ENCODE measurements around the gene RIT2.

The RIT2 gene

GRCh38 chr18:43115076-43115921, at the start of gene RIT2:
Gene RIT2 (minus strand): TSS chr18:43115685.
- DNase-seq = no peak
- in situ Hi-C loops (cut with HindIII; ENCODE audit: low pct_ligation_motif_present, low pct_unique_long_range_greater_than_20kb, low sequenced_read_pairs) = no loop called here

GRCh38 chr18:43161528-43161927, 46.0 kb upstream of the RIT2 start:
- DNase-seq = no peak
- in situ Hi-C loops (cut with HindIII; ENCODE audit: low pct_ligation_motif_present, low pct_unique_long_range_greater_than_20kb, low sequenced_read_pairs) = no loop called here

DNA sequence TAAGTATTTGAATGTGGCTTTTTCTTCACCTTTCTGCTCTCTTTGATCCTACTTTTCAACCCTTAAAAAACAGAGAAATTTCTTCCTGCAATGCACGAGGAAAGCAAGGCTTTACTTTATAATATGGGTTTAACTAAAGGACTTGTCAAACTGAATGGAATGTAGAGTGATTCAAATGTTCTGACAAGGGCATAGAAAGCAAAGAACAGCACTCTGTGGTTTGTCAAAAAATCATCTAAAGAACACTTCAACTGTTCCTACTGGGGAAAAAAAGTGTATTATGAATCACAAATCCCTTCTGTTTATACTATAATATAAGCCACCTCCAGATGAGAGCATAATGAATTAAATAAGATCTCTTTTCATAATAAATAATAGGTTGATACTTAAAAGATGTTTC, 45.0 kb upstream of the RIT2 start:
- in situ Hi-C loops (cut with HindIII; ENCODE audit: low pct_ligation_motif_present, low pct_unique_long_range_greater_than_20kb, low sequenced_read_pairs) = no loop called here
- DNase-seq = no peak

GRCh38 chr18:43159926-43160325, 44.4 kb upstream of the RIT2 start:
- no peak for DNase-seq
- in situ Hi-C loops (cut with HindIII; ENCODE audit: low pct_ligation_motif_present, low pct_unique_long_range_greater_than_20kb, low sequenced_read_pairs) = no loop called here

DNA sequence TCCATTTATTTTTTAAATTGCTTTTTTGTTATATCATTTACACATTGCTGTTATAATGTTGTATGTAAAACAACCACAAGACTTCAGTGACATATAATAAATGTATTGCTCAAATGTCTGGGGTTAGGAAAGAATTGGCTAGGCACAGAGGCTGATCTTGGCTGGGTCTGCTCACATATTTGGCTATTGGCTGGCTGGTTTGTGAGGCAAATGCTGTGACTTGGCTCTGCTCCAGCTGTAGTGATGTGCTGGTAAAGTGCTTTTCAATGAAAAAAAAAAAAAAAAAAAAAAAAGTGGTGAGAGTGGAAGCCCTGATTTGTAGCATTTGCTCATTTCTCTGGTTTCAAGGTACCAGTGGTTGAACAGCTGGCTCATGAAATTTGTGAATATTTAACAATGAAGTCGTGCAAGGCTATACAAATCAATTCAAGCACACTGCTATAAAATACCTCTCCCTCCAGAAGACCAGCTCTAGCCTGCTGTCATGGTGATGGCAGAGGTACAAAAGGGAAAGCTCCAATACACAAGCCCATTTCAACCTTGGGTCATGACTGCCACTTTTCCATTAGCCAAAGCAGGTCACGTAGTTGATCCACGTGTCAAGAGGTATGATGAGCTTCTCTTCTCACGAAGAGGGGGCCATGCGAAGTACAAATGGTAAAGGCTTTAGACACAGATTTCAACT, 43.7 kb upstream of the RIT2 start:
- DNase-seq = no peak
- in situ Hi-C loops (cut with HindIII; ENCODE audit: low pct_ligation_motif_present, low pct_unique_long_range_greater_than_20kb, low sequenced_read_pairs) = no loop called here

- in situ Hi-C loops (cut with HindIII; ENCODE audit: low pct_ligation_motif_present, low pct_unique_long_range_greater_than_20kb, low sequenced_read_pairs) = no loop called here
- DNase-seq = no peak
Measured at GRCh38 chr18:43158381-43158780, 42.9 kb upstream of the RIT2 start.

DNA sequence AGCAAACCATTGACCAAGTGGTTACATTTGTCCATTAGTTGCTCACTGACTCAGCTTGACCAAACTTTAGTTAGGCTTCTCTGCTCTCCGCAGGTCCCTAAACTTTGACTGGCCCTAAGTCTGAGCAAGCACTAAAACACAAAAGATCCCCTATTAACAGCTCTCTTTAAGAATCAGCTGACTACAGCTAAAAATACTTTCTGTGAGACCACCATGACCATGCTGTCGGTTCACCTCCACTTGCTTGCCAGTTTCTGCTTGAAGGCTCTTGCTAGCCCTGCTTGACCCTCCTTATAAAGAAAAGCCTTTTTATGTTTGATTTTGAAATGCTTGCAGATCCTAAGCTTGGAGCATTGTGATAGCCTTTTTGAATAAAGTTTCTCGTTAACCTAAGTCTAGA, 40.4 kb upstream of the RIT2 start:
- DNase-seq = no peak
- in situ Hi-C loops (cut with HindIII; ENCODE audit: low pct_ligation_motif_present, low pct_unique_long_range_greater_than_20kb, low sequenced_read_pairs) = no loop called here

- in situ Hi-C loops (cut with HindIII; ENCODE audit: low pct_ligation_motif_present, low pct_unique_long_range_greater_than_20kb, low sequenced_read_pairs) = no loop called here
- no peak for DNase-seq
Measured at GRCh38 chr18:43148231-43148630, 32.7 kb upstream of the RIT2 start.

DNA sequence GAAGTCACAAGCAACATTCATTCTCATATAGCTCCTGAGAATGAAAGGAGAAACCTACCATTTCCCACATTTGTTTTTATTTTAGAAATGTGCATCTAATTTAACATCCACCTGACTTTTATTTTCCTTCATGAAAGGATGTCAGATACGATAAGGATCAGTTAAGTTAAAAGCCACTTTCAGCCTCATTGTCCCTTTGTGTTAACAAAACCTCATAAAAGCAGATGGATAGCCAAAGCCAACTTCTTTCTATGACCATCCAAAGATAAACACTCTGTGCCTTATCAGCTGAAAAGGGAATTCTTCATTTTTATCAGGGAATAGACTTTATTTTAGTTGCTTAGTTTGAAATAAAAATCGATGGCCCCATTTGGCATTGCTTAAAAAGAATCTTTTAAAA, 25.7 kb upstream of the RIT2 start:
- DNase-seq = no peak
- in situ Hi-C loops (cut with HindIII; ENCODE audit: low pct_ligation_motif_present, low pct_unique_long_range_greater_than_20kb, low sequenced_read_pairs) = no loop called here

DNA sequence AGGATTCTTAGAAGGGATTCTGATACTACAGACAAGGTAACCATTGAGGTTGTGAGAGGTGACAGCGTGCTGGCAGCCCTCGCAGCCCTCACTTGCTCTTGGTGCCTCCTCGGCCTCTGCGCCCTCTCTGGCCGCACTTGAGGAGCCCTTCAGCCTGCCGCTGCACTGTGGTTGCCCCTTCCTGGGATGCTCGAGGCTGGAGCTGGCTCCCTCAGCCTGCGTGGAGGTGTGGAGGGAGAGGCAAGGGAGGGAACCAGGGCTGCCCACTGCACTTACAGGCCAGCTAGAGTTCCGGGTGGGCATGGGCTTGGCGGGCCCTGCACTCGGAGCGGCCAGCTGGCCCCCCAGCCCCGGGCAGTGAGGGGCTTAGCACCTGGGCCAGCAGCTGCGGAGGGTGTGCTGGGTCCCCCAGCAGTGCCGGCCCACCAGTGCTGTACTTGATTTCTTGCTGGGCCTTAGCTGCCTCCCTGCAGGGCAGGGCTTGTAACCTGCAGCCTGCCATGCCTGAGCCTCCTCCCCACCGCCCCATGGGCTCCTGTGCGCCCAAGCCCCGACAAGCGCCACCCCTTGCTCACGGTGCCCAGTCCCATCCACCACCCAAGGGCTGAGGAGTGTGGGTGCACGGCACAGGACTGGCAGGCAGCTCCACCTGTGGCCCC, 23.9 kb upstream of the RIT2 start:
- no peak for DNase-seq
- in situ Hi-C loops (cut with HindIII; ENCODE audit: low pct_ligation_motif_present, low pct_unique_long_range_greater_than_20kb, low sequenced_read_pairs) = no loop called here

- in situ Hi-C loops (cut with HindIII; ENCODE audit: low pct_ligation_motif_present, low pct_unique_long_range_greater_than_20kb, low sequenced_read_pairs) = no loop called here
- no peak for DNase-seq
Measured at GRCh38 chr18:43134876-43135275, 19.4 kb upstream of the RIT2 start.

- DNase-seq = no peak
- in situ Hi-C loops (cut with HindIII; ENCODE audit: low pct_ligation_motif_present, low pct_unique_long_range_greater_than_20kb, low sequenced_read_pairs) = no loop called here
Measured at GRCh38 chr18:43130716-43131260, 15.3 kb upstream of the RIT2 start.

GRCh38 chr18:43129946-43130524, 14.6 kb upstream of the RIT2 start:
- peak; percentile 38 for DNase-seq
- in situ Hi-C loops (cut with HindIII; ENCODE audit: low pct_ligation_motif_present, low pct_unique_long_range_greater_than_20kb, low sequenced_read_pairs) = no loop called here

DNA sequence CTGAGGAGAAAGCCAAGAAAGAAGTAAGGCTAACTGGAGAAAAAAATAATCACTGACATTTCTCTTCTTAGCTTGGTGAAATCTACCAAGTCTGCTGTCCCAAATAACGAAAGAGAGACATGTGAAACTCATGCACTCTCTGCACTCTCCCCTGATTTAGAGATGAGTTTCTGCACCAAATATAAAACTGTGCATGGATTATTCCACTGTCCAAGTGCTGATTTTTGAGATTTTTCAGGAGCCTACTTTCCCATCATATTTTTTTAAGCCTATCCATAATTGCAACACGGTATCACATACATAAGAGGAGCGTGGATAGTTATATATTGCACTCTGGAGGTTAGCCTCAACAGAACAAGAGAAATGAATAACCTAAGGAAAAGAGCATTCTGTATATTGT, 10.0 kb upstream of the RIT2 start:
- in situ Hi-C loops (cut with HindIII; ENCODE audit: low pct_ligation_motif_present, low pct_unique_long_range_greater_than_20kb, low sequenced_read_pairs) = no loop called here
- no peak for DNase-seq

GRCh38 chr18:43122955-43123354, 7.5 kb upstream of the RIT2 start:
- in situ Hi-C loops (cut with HindIII; ENCODE audit: low pct_ligation_motif_present, low pct_unique_long_range_greater_than_20kb, low sequenced_read_pairs) = no loop called here
- DNase-seq = no peak

GRCh38 chr18:43116699-43117294, 1.3 kb upstream of the RIT2 start:
- in situ Hi-C loops (cut with HindIII; ENCODE audit: low pct_ligation_motif_present, low pct_unique_long_range_greater_than_20kb, low sequenced_read_pairs) = no loop called here

GRCh38 chr18:43113220-43113895, 2.1 kb downstream of the RIT2 start:
- in situ Hi-C loops (cut with HindIII; ENCODE audit: low pct_ligation_motif_present, low pct_unique_long_range_greater_than_20kb, low sequenced_read_pairs) = no loop called here
- DNase-seq = no peak

More at GRCh38 chr18:43116699-43117294, 1.3 kb upstream of the RIT2 start:
- DNase-seq = no peak

DNA sequence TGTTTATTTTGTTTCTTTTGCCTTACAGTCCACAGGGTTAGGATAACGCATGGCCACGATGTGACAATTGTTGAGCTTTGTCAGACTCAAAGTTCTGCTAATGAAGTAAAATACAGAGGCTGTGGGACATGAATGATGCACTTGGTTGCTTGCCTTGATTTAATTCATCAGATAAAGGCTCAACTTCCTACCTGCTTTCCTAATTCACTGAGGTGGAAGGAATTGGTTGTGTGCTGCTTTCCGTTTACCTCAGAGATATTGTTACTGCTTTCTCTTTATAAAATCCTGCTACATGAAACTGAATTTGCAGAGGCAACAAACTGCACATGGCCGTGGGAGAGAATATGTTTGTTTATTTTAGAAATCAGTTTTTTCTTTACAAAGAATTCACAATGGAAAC, 6.6 kb downstream of the RIT2 start:
- no peak for DNase-seq
- in situ Hi-C loops (cut with HindIII; ENCODE audit: low pct_ligation_motif_present, low pct_unique_long_range_greater_than_20kb, low sequenced_read_pairs) = no loop called here

Data from ACHN (cell line).